BLaER1 treated with 17β-estradiol and CSF1 and Interleukin-3, amounts not matched to agents 10 nM and 100 nM (cell line): ENCODE data around the gene AIMP2.
"Not testable (repeated sequence)": the region's sequence is repeated elsewhere in the genome, so short reads cannot be mapped to it uniquely, and the experiment has no call there.

Experiments used
- H3K27ac ChIP-seq, 11 experiments: shearing (Covaris generic); formaldehyde crosslinking; 2 replicates each; pipeline ENCODE4 v1.8.1; 2022
- H3K27me3 ChIP-seq, 11 experiments: shearing (Covaris generic); formaldehyde crosslinking; 2 replicates each; pipeline ENCODE4 v1.8.1; 2022
- H3K36me3 ChIP-seq, 11 experiments: shearing (Covaris generic); formaldehyde crosslinking; 2 replicates each; pipeline ENCODE4 v1.8.1; 2022
- H3K4me1 ChIP-seq, 10 experiments: shearing (Covaris generic); formaldehyde crosslinking; 2 replicates each; pipeline ENCODE4 v1.8.1; 2022
- H3K4me2 ChIP-seq, 11 experiments: shearing (Covaris generic); formaldehyde crosslinking; 2 replicates each; pipeline ENCODE4 v1.8.1; 2022
- H3K4me3 ChIP-seq, 10 experiments: shearing (Covaris generic); formaldehyde crosslinking; 2 replicates each; pipeline ENCODE4 v1.8.1; 2022
- H3K9ac ChIP-seq, 11 experiments: shearing (Covaris generic); formaldehyde crosslinking; 2 replicates each; pipeline ENCODE4 v1.8.1; 2022
- H3K9me3 ChIP-seq, 11 experiments: shearing (Covaris generic); formaldehyde crosslinking; replicated peaks in 1 of 11; 2 replicates each; pipeline ENCODE4 v1.8.1; 2022
- H4K20me1 ChIP-seq, 11 experiments: shearing (Covaris generic); formaldehyde crosslinking; 2 replicates each; pipeline ENCODE4 v1.8.1; 2022
- Cebpa-rat ChIP-seq, 11 experiments: shearing (Covaris generic); IDR thresholded peaks; 2 replicates each; pipeline ENCODE4 v1.8.1; 2022

Gene AIMP2

GRCh38 chr7:6035165-6035564 lies 26.1 kb downstream of the AIMP2 start:
- no peak overlapping the region for H3K4me2 ChIP-seq
- no peak for TF ChIP-seq Cebpa-rat (IDR thresholded peaks at IDR 0.05)
- H3K27ac ChIP-seq, result no peak overlapping the region
- H3K9me3 ChIP-seq, result no peaks in the 10 kb centered on the region
- no peaks in the 10 kb centered on the region for H3K27me3 ChIP-seq
- peaks cover 94 to 100% (median 100%) of the 10 kb centered on the region in 11 experiments for H3K36me3 ChIP-seq
- no peak overlapping the region for H3K9ac ChIP-seq
- H3K4me3 ChIP-seq, result no peak overlapping the region
- no peaks in the 10 kb centered on the region for H3K4me1 ChIP-seq
- H4K20me1 ChIP-seq, result peaks cover 0 to 45% (median 0%) of the 10 kb centered on the region in 11 experiments; a peak in 9 of 22 replicates

- H4K20me1 ChIP-seq, result peaks cover 0 to 39% (median 3%) of the 10 kb centered on the region in 11 experiments; a peak in 9 of 22 replicates
- H3K4me1 ChIP-seq, result no peaks in the 10 kb centered on the region
- no peak for TF ChIP-seq Cebpa-rat (IDR thresholded peaks at IDR 0.05)
- H3K27me3 ChIP-seq, result no peaks in the 10 kb centered on the region
- H3K4me3 ChIP-seq, result no peak overlapping the region
- H3K36me3 ChIP-seq, result peaks cover 94 to 100% (median 100%) of the 10 kb centered on the region in 11 experiments
- H3K4me2 ChIP-seq, result no peak overlapping the region
- H3K9ac ChIP-seq, result no peak overlapping the region
- no peaks in the 10 kb centered on the region for H3K9me3 ChIP-seq
- H3K27ac ChIP-seq, result no peak overlapping the region
Measured at GRCh38 chr7:6035686-6036085, 26.6 kb downstream of the AIMP2 start.

- Histone ChIP-seq H3K9ac (no peak overlapping the region), H3K4me1 (0 out of 20 replicates have a peak, but pooled peaks cover 0 to 7% (median 0%) of the 10 kb centered on the region in 10 experiments), H3K4me2 (no peak overlapping the region), H3K36me3 (peaks cover 89 to 100% (median 98%) of the 10 kb centered on the region in 11 experiments), H3K9me3 (no peaks in the 10 kb centered on the region), H4K20me1 (peaks cover under 1 to 26% (median 6%) of the 10 kb centered on the region in 11 experiments; a peak in 16 of 22 replicates), H3K27ac (no peak overlapping the region), H3K27me3 (no peaks in the 10 kb centered on the region), H3K4me3 (no peak overlapping the region)
- no peak for TF ChIP-seq Cebpa-rat (IDR thresholded peaks at IDR 0.05)
Measured at GRCh38 chr7:6049780-6050179, 40.7 kb downstream of the AIMP2 start.

- H3K27ac ChIP-seq, H3K4me2 ChIP-seq, H3K4me3 ChIP-seq, H3K9me3 ChIP-seq, H3K27me3 ChIP-seq, H3K4me1 ChIP-seq: not testable (repeated sequence)
- Histone ChIP-seq H3K36me3 (peaks cover 80 to 99% (median 92%) of the 10 kb centered on the region in 11 experiments), H3K9ac (peak overlapping the region in 1 of 11 experiments; percentile 0; a peak in 1 of 22 replicates), H4K20me1 (peaks cover 5 to 40% (median 17%) of the 10 kb centered on the region in 11 experiments; a peak in 17 of 22 replicates)
Measured at GRCh38 chr7:6051185-6051584, 42.1 kb downstream of the AIMP2 start.

DNA sequence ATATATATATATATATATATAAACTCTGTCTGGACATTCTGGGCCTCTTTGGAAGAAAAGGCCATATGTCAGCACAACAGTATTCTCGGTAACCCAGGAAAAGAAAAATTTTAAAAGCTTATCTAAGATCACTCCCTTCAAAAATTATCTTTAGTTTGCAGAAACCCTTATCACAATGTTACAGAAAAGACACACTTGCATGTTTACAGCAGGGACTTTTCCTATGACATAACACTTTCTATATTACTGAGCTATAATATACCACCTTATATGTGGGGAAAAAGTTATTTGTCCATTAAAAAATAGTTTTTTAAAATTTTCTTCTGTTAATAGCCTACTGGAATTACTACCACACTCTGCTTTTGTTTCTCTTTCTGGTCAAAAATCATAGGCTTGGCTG lies 47.5 kb downstream of the AIMP2 start:
- Histone ChIP-seq H4K20me1 (peaks cover 5 to 46% (median 34%) of the 10 kb centered on the region in 11 experiments; a peak in 17 of 22 replicates), H3K4me2 (peak overlapping the region; percentile 74 to 95 (median 88); a peak in 21 of 22 replicates), H3K27ac (no peak overlapping the region), H3K4me1 (peaks cover 16 to 21% (median 18%) of the 10 kb centered on the region in 10 experiments), H3K4me3 (peak overlapping the region in 1 of 10 experiments; percentile 86; a peak in 1 of 20 replicates), H3K9ac (peak overlapping the region in 6 of 11 experiments; percentile 39 to 94 (median 90); a peak in 7 of 22 replicates), H3K9me3 (no peaks in the 10 kb centered on the region), H3K36me3 (peaks cover 35 to 45% (median 40%) of the 10 kb centered on the region in 11 experiments), H3K27me3 (no peaks in the 10 kb centered on the region)
- no peak for TF ChIP-seq Cebpa-rat (IDR thresholded peaks at IDR 0.05)

DNA sequence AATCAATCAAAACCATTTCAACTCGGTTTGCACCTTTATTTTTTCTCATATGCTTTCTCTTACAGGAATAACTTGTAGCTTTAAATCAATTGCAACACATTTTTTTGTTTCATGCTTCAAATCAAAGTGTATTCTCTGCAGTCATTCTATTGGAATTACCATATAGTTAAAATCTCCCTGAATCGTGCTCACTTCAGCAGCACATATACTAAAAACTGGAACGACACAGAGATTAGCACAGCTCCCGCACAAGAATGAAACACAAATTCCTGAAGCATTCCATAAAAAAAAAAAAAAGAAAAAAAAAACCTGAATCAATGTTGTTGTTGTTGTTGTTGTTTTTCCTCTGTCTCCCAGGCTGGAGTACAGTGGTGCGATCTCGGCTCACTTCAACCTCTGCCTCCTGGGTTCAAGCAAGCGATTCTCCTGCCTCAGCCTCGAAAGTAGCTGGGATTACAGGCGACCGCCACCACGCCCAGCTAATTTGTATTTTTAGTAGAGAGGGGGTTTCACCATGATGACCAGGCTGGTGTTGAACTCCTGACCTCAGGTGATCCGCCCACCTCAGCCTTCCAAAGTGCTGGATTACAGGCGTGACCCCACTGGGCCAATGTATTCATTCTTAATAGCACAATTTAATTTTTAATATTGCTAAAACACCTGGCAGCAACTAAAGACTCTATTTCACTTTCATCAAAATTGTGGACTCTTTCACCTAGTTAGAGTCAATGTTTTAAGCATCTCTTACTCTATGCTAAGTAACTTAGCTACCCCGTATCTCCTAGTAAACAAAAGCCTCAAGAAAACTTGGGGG lies 48.5 kb downstream of the AIMP2 start:
- H3K27ac ChIP-seq, result peak overlapping the region in 9 of 11 experiments; percentile 83 to 92 (median 88); a peak in 13 of 22 replicates
- peak overlapping the region; percentile 77 to 97 (median 86) for H3K4me3 ChIP-seq
- no peaks in the 10 kb centered on the region for H3K9me3 ChIP-seq
- H3K4me2 ChIP-seq, result peak overlapping the region; percentile 74 to 95 (median 88)
- H3K4me1 ChIP-seq, result peaks cover 16 to 21% (median 18%) of the 10 kb centered on the region in 10 experiments
- peaks cover 27 to 37% (median 31%) of the 10 kb centered on the region in 11 experiments for H3K36me3 ChIP-seq
- TF ChIP-seq Cebpa-rat (IDR thresholded peaks at IDR 0.05), result no peak
- peaks cover 5 to 45% (median 34%) of the 10 kb centered on the region in 11 experiments; a peak in 17 of 22 replicates for H4K20me1 ChIP-seq
- H3K9ac ChIP-seq, result peak overlapping the region; percentile 82 to 96 (median 91)
- H3K27me3 ChIP-seq, result no peaks in the 10 kb centered on the region

GRCh38 chr7:6059941-6060340 lies 50.9 kb downstream of the AIMP2 start:
- H3K36me3 ChIP-seq, result peaks cover 3 to 13% (median 7%) of the 10 kb centered on the region in 11 experiments
- not testable (repeated sequence) for H3K27me3 ChIP-seq, H3K27ac ChIP-seq, H3K9ac ChIP-seq, H3K9me3 ChIP-seq, H3K4me3 ChIP-seq
- H3K4me2 ChIP-seq, result peak overlapping the region in 7 of 11 experiments; percentile 74 to 91 (median 88); a peak in 4 of 22 replicates
- peaks cover 2 to 34% (median 30%) of the 10 kb centered on the region in 11 experiments; a peak in 16 of 22 replicates for H4K20me1 ChIP-seq
- H3K4me1 ChIP-seq, result peaks cover 16 to 21% (median 18%) of the 10 kb centered on the region in 10 experiments

DNA sequence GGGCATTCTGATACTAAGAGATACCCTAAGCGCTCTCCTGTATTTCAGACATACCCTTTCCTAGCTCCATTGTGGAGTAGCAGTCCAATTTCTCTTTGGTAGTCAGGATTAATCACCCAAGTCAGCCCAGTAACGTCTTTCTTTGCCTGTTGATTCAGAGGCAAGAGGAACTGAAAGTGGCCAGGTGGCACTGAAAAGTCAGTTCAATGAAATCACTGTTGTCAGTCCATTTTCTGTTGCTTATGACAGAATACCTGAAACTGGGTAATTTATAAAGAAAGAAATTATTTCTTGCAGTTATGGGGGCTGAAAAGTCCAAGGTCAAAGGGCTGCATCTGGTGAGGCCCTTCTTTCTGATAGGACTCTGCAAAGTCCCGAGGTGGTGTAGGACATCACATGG lies 62.3 kb downstream of the AIMP2 start:
- no peak overlapping the region for H3K4me2 ChIP-seq
- peaks cover 0 to 13% (median 4%) of the 10 kb centered on the region in 10 experiments; a peak in 7 of 20 replicates for H3K4me1 ChIP-seq
- no peak overlapping the region for H3K27ac ChIP-seq
- no peak overlapping the region for H3K9ac ChIP-seq
- H3K27me3 ChIP-seq, result no peaks in the 10 kb centered on the region
- no peaks in the 10 kb centered on the region for H3K9me3 ChIP-seq
- no peak for TF ChIP-seq Cebpa-rat (IDR thresholded peaks at IDR 0.05)
- no peaks in the 10 kb centered on the region for H3K36me3 ChIP-seq
- H3K4me3 ChIP-seq, result no peak overlapping the region
- no peaks in the 10 kb centered on the region for H4K20me1 ChIP-seq
